AG04450 (cell line): Measurements from ENCODE around the gene SYT13. TPM values are rescaled to one million over a fixed set of nuclear protein-coding genes. Genes with fewer than 3 reads are reported as not detected.

ENCODE experiments used
- CTCF ChIA-PET: fragments of 300-600, 350-600 bp; formaldehyde crosslinking; extraction: SDS; loops from one replicate; lab custom pipeline; 2022; ENCODE audit warnings: antibody characterized with exemption, inconsistent platforms; lab: Charles Lee
- POLR2A ChIA-PET: fragments of 350-600 bp; formaldehyde crosslinking; extraction: SDS; loops from one replicate; lab custom pipeline; 2021; ENCODE audit warnings: antibody characterized with exemption, inconsistent platforms; lab: Yijun Ruan, JAX
- DNase-seq: peaks from one replicate; pipeline ENCODE4 v3.0.0-alpha.2; 2011; ENCODE audit warnings: low read depth, low spot score
- H3K27ac ChIP-seq: one replicate; pipeline ENCODE4 v1.5.1; 2012; ENCODE audit warnings: low read depth, low read length, control low read depth
- H3K27me3 ChIP-seq: one replicate; pipeline ENCODE4 v1.6.0; 2012; ENCODE audit warnings: low read length; ENCODE audit not compliant: control insufficient read depth, insufficient read depth
- H3K4me3 ChIP-seq: 2 replicates; pipeline ENCODE4 v1.5.1; 2011; ENCODE audit warnings: mild to moderate bottlenecking, low read depth, low read length, control low read depth
- H3K9me3 ChIP-seq: 2 replicates; pipeline ENCODE4 v1.5.1; 2012; ENCODE audit warnings: low read length; ENCODE audit not compliant: control insufficient read depth, insufficient read depth
- CTCF ChIP-seq: IDR thresholded peaks from 2 replicates; pipeline ENCODE4 v1.5.1; 2011; ENCODE audit warnings: low read depth, low read length, control low read depth, inconsistent platforms
- polyA plus RNA-seq: library from polyadenylated mRNA; depleted of rRNA; stranded (reverse); fragments of >200 nt; gene quantifications from 2 replicates; pipeline ENCODE4 v1.2.3, GENCODE V29; 2011

The SYT13 gene
- polyA plus RNA-seq, 1 experiment = not detected

DNA sequence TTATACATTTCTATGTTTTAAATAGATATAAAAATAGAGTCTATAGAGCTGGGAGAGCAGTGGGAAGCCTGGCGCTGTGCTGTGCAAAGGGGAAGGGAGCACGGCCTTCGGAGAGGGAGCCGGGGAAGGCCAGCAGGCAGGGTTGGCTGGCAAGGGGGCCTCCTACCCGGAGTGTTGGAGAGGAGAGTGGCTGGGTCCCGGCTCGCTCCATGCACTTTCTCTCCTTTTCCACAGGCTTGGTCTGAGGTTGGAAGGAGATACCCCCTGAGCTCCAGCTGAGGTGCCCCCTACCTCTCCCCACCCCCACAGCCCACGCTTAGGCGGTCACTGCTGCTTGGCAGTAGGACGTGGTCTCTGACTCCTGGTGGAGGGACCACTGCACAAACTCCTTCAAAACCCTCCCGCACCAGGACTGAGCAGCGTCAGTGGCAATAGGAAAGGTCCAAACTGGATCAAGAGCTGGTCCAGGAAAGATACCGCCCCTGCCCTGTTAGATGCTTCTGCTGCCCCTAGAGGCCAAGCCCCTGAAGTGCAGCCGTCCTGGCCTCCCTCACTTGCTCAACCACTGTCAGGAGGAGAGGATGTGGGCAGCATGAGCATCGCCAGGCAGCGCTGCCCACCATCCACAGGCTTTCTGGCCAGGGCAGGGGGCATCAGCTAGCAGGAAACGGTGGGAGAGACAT is 52.9 kb downstream of the SYT13 start:
- Histone ChIP-seq H3K9me3 (no peaks in the 10 kb centered on the region; the same call in 1 of the 2 replicates), H3K27me3 (peaks cover 7% of the 10 kb centered on the region), H3K27ac (no peak overlapping the region), H3K4me3 (no peak overlapping the region)
- CTCF ChIA-PET = interaction anchor here (0.8 to 1.9 kb wide), 11 partner anchors 11 to 128 kb away, joined by 3 to 7 read pairs (median 4); no protein-coding TSS in a partner anchor
- POLR2A ChIA-PET = no interaction called here
- TF ChIP-seq CTCF = peak; percentile 86
- DNase-seq = peak; percentile 7

GRCh38 chr11:45232341-45233080 is 53.6 kb downstream of the SYT13 start:
- Histone ChIP-seq H3K9me3 (no peaks in the 10 kb centered on the region; the same call in 1 of the 2 replicates), H3K4me3 (no peak overlapping the region), H3K27ac (no peak overlapping the region), H3K27me3 (peaks cover 5% of the 10 kb centered on the region)
- POLR2A ChIA-PET = no interaction called here
- CTCF ChIA-PET = interaction anchor here (1.0 to 1.9 kb wide), 5 partner anchors 11 to 122 kb away, joined by 3 to 7 read pairs (median 4); no protein-coding TSS in a partner anchor
- no peak for TF ChIP-seq CTCF
- DNase-seq = no peak

- no peak for DNase-seq
- CTCF ChIA-PET = interaction anchor here (0.7 to 1.8 kb wide), 3 partner anchors 24 to 886 kb away, joined by 3 to 6 read pairs (median 4); no protein-coding TSS in a partner anchor
- TF ChIP-seq CTCF = no peak
- Histone ChIP-seq H3K27me3 (no peaks in the 10 kb centered on the region), H3K9me3 (no peaks in the 10 kb centered on the region; the same call in 1 of the 2 replicates), H3K27ac (no peak overlapping the region), H3K4me3 (no peak overlapping the region)
- POLR2A ChIA-PET = no interaction called here
These were observed 56.6 kb downstream of the SYT13 start for GRCh38 chr11:45229401-45230020.

GRCh38 chr11:45227836-45228235 is 58.3 kb downstream of the SYT13 start:
- no peak for DNase-seq
- no peaks in the 10 kb centered on the region; the same call in 1 of the 2 replicates for H3K9me3 ChIP-seq
- H3K27me3 ChIP-seq = no peaks in the 10 kb centered on the region
- POLR2A ChIA-PET = no interaction called here
- H3K27ac ChIP-seq = no peak overlapping the region
- TF ChIP-seq CTCF = no peak
- H3K4me3 ChIP-seq = no peak overlapping the region
- CTCF ChIA-PET = interaction anchor here (0.9 to 1.3 kb wide), 5 partner anchors 9 to 123 kb away, joined by 3 to 4 read pairs (median 3); no protein-coding TSS in a partner anchor
